DMS53 treated with DMSO at 0.1 percent for 48 hours (cell line): ENCODE results near the gene CCDC3.
"Not testable (repeated sequence)": the region's sequence is repeated elsewhere in the genome, so short reads cannot be mapped to it uniquely, and the experiment has no call there.

ENCODE experiments used
- DNase-seq: peaks from one replicate; lab custom pipeline; 2025; ENCODE audit not compliant: unreplicated experiment; lab: John Stamatoyannopoulos, UW

CCDC3 gene

DNA sequence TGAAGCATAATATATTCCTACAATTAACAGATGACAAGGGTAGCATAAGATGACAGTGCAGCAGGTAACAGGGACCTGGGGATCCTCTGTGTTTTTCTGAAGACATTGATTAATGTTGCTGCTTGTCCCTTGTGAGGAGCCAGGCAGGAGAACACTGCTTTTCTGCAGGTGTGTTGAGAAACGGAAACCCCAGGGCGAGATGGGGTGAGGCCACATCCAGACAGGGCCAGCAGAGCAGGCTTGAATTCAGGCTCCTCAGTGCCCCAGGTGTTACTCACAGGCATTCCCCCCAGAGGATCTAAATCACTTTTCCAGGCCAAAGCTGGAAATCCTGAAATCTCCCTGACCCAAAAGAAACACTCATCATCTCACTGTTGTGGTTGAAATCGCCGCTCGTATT is 105.3 kb downstream of the CCDC3 start:
- no peak for DNase-seq

DNA sequence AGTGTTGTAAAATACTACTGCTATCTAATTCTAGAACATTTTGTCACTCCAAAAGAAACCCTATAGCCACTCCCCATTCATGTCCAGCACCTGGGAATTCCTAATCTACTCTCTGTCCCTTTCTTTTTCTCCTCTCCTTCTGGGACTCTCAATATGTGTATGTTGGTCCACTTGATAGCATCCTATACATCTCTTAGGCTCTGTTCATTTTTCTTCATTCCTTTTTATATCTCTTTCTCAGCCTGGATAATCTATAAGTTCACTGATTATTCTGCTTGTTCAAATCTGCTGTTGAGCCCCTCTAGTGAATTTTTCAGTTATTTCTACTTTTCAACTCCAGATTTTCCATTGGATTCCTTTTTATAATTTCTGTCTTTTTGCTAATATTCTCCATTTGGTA is 108.6 kb downstream of the CCDC3 start:
- DNase-seq, result no peak

DNA sequence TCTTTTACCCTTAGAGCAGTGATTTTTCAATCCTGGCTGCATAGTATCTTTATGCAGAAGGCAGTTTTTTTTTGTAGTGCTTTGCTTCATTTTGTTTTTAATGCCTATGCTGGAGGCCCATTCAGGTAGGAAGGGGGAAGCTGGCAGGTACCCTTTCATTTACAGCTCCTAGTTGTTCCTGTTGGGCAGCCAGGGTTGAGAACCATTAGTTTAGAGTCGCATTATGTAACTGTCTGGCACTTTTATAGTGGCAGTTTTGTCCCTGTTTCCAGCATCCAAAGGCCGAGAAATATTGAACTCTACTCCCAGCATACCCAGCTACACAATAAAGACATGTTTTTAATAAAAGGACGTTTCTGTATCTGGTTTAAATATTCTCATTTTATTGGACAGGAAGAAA is 110.6 kb downstream of the CCDC3 start:
- no peak for DNase-seq

- DNase-seq, result no peak
These were observed 113.0 kb downstream of the CCDC3 start for GRCh38 chr10:12888470-12888869.

GRCh38 chr10:12887780-12888179 is 113.7 kb downstream of the CCDC3 start:
- DNase-seq, result no peak

- no peak for DNase-seq
These were observed 116.7 kb downstream of the CCDC3 start for GRCh38 chr10:12884851-12885250.

GRCh38 chr10:12880423-12880822 is 121.1 kb downstream of the CCDC3 start:
- no peak for DNase-seq

- no peak for DNase-seq
These were observed 124.4 kb downstream of the CCDC3 start for GRCh38 chr10:12877150-12877549.

DNA sequence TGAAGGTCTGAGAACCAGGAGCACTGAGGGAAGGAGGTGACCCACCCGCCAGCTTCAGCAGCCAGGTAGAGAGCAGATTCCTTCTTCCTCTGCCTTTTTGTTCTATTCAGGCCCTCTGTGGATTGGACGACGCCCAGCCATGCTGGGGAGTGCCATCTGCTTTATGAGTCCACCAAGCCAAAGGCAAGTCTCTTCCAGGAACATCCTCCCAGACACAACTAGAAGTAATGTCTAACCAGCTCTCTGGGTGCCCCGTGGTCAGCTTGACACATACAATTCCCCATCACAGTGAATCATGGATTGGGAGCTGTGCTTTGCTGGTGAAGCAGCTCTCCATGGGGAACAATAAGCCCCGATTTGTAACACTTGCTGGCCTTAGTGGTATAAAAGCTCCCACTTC is 125.2 kb downstream of the CCDC3 start:
- DNase-seq, result no peak

DNA sequence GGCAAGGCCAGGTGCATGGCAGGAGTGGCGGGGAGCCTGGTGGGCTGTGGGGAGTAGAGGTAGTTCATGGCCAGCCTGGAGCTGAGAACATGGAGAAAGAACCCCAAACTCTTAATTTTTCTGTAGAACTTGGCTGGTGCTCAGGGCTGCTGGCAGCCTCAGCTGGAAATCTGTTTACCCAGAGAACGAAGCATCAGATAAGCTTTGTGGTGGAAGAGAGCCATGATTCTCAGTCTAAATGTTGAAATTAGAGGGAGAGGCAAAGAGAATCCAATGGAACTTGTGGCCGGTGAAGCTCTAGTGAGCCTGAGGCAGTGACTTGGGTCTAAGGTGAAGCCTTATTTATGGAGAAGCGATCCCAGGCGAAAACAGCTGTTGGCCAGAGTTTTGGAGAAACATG is 126.4 kb downstream of the CCDC3 start:
- no peak for DNase-seq

DNA sequence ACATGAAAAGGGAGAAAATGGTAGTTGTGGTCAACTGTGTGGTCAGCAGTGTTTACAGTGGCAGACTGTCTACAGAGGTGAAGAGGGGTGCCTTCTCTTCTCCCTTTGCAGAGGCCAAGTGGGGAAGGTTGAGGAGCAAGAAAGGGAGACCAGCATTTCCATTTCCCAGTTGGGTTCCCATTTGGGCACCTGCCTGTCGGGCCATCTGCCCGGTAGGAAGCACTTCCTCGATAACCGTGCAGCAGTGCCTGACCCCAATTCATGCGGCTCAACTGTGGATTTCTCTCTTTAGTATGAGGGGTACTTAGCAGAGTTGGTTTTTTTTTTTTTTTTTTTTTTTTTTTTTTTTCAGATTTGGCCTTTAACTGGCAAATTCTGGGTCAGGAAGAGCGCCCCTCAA is 127.0 kb downstream of the CCDC3 start:
- no peak for DNase-seq

- no peak for DNase-seq
These were observed 128.3 kb downstream of the CCDC3 start for GRCh38 chr10:12873172-12873571.

- DNase-seq, result no peak
These were observed 128.9 kb downstream of the CCDC3 start for GRCh38 chr10:12872577-12872976.

- DNase-seq, result no peak
These were observed 132.1 kb downstream of the CCDC3 start for GRCh38 chr10:12869427-12869826.

- DNase-seq, result no peak
These were observed 133.3 kb downstream of the CCDC3 start for GRCh38 chr10:12868229-12868628.

DNA sequence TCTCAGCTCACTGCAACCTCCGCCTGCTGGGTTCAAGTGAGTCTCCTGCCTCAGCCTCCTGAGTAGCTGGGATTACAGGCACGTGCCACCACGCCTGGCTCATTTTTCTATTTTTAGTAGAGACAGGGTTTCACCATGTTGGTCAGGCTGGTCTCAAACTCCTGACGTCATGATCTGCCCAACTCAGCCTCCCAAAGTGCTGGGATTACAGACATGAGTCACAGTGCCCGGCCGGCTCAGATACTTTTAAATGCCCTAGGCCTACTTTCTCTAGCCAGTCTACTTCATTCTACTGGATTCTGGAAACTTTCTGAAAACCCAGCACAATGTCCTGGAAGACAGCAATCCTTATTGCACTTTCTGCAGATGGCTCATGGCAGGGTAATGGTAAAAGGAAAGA is 136.0 kb downstream of the CCDC3 start:
- not testable (repeated sequence) for DNase-seq

GRCh38 chr10:12862459-12862858 is 139.1 kb downstream of the CCDC3 start:
- DNase-seq, result no peak

- no peak for DNase-seq
These were observed 146.5 kb downstream of the CCDC3 start for GRCh38 chr10:12854988-12855387.

GRCh38 chr10:12852687-12853086 is 148.8 kb downstream of the CCDC3 start:
- no peak for DNase-seq

DNA sequence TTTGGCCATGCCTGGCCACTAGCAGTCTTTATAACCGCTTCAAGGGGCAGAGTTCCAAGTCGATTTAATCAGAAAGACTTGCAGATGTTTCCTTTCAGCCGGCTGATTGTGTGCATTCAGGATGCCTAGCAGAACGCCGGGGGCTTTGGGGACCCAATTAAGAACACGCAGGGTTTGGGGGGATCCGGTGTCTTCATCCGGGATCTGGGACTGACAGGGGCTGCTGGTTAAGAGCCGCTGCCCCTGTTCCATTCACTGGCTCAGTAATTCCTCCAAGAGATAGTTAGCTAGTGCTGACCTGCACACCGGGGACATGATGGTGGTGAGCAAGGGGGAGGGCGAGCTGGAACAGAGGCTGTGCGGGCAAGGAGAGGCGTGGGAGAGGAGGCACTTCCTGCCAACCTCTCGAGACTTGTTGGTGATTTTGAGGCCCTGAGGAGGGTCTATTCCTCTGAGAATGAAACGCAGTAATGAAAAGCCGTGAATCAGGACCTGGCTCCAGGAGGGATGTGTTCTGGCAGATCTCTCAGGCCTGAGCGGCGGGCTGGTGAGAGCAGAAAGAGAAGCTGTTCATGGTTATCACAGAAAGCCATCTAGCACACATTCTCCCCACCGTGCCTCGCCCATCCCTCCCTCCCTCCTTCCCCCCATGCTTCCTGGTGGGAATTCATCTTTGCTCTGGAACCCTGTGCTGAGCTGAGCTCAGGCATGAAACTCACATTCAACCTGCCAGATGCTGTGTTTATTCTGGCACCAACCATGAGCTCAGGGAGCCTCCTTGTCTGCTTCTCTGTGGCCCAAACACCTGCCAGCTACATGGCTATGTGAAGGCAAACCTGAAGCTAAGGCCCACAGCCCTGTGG is 152.0 kb downstream of the CCDC3 start:
- DNase-seq, result peak; percentile 7

GRCh38 chr10:12848439-12849173 is 152.9 kb downstream of the CCDC3 start:
- DNase-seq, result no peak

DNA sequence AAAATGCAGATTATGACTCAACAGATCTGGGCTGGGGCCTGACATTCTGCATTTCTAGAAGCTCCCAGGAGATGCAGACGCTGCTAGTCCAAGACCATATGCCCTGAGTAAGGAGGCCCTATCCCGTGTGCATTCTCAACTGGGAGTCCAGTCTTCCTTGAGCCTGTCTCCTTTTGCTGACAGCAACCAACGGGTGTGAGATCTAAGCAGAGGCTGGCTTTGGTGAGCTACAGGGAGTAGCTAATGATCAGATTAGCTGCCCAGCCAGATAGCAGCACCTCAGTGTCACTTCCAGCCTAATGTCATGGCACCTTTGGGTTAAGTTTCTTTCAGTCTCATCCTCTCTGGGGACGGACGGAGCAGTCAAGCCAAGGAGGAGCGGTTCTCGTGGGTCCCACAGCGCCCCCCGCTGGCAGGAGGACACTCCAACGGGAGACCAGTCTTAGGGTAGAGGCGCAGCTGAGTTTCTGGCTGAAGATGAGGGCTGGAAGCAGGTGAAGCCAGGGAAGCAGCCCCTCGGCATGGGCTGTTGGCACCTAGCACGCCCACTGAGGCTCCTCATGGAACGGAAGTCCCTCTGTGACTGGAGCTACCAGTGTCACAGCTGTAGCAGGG is 154.0 kb downstream of the CCDC3 start:
- no peak for DNase-seq
